ENCODE results near the gene ACSL5. TPM values are rescaled to one million over a fixed set of nuclear protein-coding genes. Genes with fewer than 3 reads are reported as not detected.

The ACSL5 gene
- total and polyA plus RNA-seq, 2 of the 4 experiments (the other 2 are of a cell fraction) = 0.87 to 1.3 TPM

DNA sequence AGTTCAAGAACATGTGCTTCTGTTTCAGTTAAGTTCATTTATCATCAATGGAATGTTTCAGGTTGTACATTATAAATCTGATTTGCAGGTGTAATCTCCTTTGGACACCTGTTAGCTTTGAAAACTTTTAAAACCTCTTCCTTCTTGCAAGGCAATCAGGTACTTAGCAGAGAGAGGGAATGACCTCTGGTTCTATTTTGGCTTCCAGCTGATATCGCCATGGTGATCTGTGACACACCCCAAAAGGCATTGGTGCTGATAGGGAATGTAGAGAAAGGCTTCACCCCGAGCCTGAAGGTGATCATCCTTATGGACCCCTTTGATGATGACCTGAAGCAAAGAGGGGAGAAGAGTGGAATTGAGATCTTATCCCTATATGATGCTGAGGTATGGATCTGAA lies 35.4 kb downstream of the ACSL5 start:
- WGBS, 2 experiments (ENCODE audit: extremely low coverage in 2 of 2, insufficient read length in 1 of 2) = no CpG with 5 or more reads among the region's 2 CpGs
- POLR2A ChIA-PET (ENCODE audit: unreplicated experiment) = no interaction called here
- no peak overlapping the region for H3K9ac ChIP-seq (ENCODE audit: low read depth, low read length)
- H2BK15ac ChIP-seq (ENCODE audit: low read depth, low read length) = no peak overlapping the region
- ATAC-seq (ENCODE audit: low read depth) (no peak), DNase-seq (no peak)
- CTCF ChIA-PET = no interaction called here
- H3K79me1 ChIP-seq (ENCODE audit: low read depth in 1 of 2, low read length in 2 of 2) = no peaks in the 10 kb centered on the region
- H2AK5ac ChIP-seq (ENCODE audit: low read depth, low read length) = no peak overlapping the region
- in situ Hi-C loops (cut with MboI; ENCODE audit: low sequenced_read_pairs) (no loop called here), dilution Hi-C loops (cut with HindIII; ENCODE audit: low sequenced_read_pairs, unreplicated experiment) (no loop called here), intact Hi-C loops (cut with micrococcal nuclease) (no loop called here)
- H3K27me3 ChIP-seq (ENCODE audit: control insufficient read depth, insufficient read depth, low read length) = peaks cover 3% of the 10 kb centered on the region; the same call in 1 of the 2 replicates
- H3K27ac ChIP-seq (ENCODE audit: insufficient read depth, low read length) = no peak overlapping the region
- no peak overlapping the region for H2AK9ac ChIP-seq (replicated peaks; ENCODE audit: low read depth, low read length, poor library complexity)
- H3K4me2 ChIP-seq (ENCODE audit: low read depth, low read length) = no peak overlapping the region
- no peak overlapping the region for H4K8ac ChIP-seq (ENCODE audit: low read depth in 2 of 2, low read length in 2 of 2)
- no peak overlapping the region for H2BK120ac ChIP-seq (ENCODE audit: low read depth, low read length)
- TF ChIP-seq CHD1 (IDR thresholded peaks at IDR 0.05; ENCODE audit: low read depth, low read length) (no peak), POLR2A (IDR thresholded peaks at IDR 0.05; ENCODE audit: low read depth, low read length) (no peak), MXI1 (IDR thresholded peaks at IDR 0.05; ENCODE audit: borderline replicate concordance, low read depth, low read length) (no peak), NFE2L2 (IDR thresholded peaks at IDR 0.05; ENCODE audit: low read depth, low read length) (no peak)
- no peak overlapping the region for H3K4me3 ChIP-seq (ENCODE audit: insufficient read depth, low read depth, low read length)
- no peak overlapping the region for H2BK20ac ChIP-seq (ENCODE audit: low read depth, low read length)
- no peaks in the 10 kb centered on the region for H3K9me3 ChIP-seq (ENCODE audit: control insufficient read depth, insufficient read depth, low read length)
- no peak overlapping the region for H2AFZ ChIP-seq (replicated peaks; ENCODE audit: low read length, poor library complexity)
- no peak overlapping the region for H3K14ac ChIP-seq (replicated peaks; ENCODE audit: low read depth, low read length)
- no peak overlapping the region for H3K18ac ChIP-seq (ENCODE audit: low read depth, low read length)
- no peaks in the 10 kb centered on the region for H3K9me1 ChIP-seq (ENCODE audit: insufficient read depth, low read length)
- no peak overlapping the region for H4K91ac ChIP-seq (ENCODE audit: insufficient read depth, low read depth, low read length)
- H3K36me3 ChIP-seq (ENCODE audit: control insufficient read depth, insufficient read depth, low read length) = no peaks in the 10 kb centered on the region
- no peak overlapping the region for H3K56ac ChIP-seq (ENCODE audit: extremely low read depth, insufficient read depth, low read length)
- no peaks in the 10 kb centered on the region for H4K20me1 ChIP-seq (ENCODE audit: insufficient read depth, low read length)
- H3K4ac ChIP-seq (ENCODE audit: low read depth, low read length) = no peak overlapping the region
- no TSS peak for BruUV-seq (replicated peaks)
- no peak overlapping the region for H4K5ac ChIP-seq (ENCODE audit: low read depth, low read length)
- H3K23ac ChIP-seq (ENCODE audit: low read depth, low read length) = no peak overlapping the region
- H2BK5ac ChIP-seq (ENCODE audit: low read depth, low read length, poor library complexity, severe bottlenecking) = no peak overlapping the region
- H3K4me1 ChIP-seq (ENCODE audit: control insufficient read depth, insufficient read depth, low read length) = peaks cover 2% of the 10 kb centered on the region; the same call in 1 of the 2 replicates

Data from IMR-90 (cell line).